Activated naive CD4-positive, alpha-beta T cell treated with anti-CD3 and anti-CD28 coated beads for 36 hours (primary cell): ENCODE measurements around the gene CHODL. TPM values are rescaled to one million over a fixed set of nuclear protein-coding genes. Genes with fewer than 3 reads are reported as not detected.

Experiments
- CTCF ChIA-PET: fragments of 350-600 bp; sonication (Branson Sonifier 250); formaldehyde crosslinking; loops from one replicate; lab custom pipeline; 2021; ENCODE audit warnings: antibody characterized with exemption; lab: Charles Lee
- DNase-seq: peaks from one replicate; pipeline ENCODE4 v3.0.0-alpha.2; 2020
- H3K27ac Mint-ChIP-seq: one replicate; pipeline ENCODE4 v1.8.0; 2021; ENCODE audit warnings: mild to moderate bottlenecking, mixed read lengths
- H3K27me3 Mint-ChIP-seq: one replicate; pipeline ENCODE4 v1.8.0; 2021; ENCODE audit warnings: low read depth, mixed read lengths
- H3K36me3 Mint-ChIP-seq: one replicate; pipeline ENCODE4 v1.8.0; 2021; ENCODE audit warnings: low read depth, mixed read lengths
- H3K4me1 Mint-ChIP-seq: one replicate; pipeline ENCODE4 v1.8.0; 2021; ENCODE audit warnings: low read depth, mixed read lengths
- H3K4me3 Mint-ChIP-seq: one replicate; pipeline ENCODE4 v1.8.0; 2021; ENCODE audit warnings: mild to moderate bottlenecking, moderate library complexity, mixed read lengths
- H3K9me3 Mint-ChIP-seq: one replicate; pipeline ENCODE4 v1.8.0; 2021; ENCODE audit warnings: mixed read lengths
- intact Hi-C: fragments of 100-400 bp; cut with micrococcal nuclease; formaldehyde crosslinking; loops from one replicate; pipeline ENCODE4 v1.15.1; 2023
- total RNA-seq, 2 experiments: library from RNA; stranded (reverse); gene quantifications; one replicate each; pipeline ENCODE4 v1.2.3, GENCODE V29; 2021

CHODL gene
- total RNA-seq, 2 experiments from 2014 or later, result not detected

DNA sequence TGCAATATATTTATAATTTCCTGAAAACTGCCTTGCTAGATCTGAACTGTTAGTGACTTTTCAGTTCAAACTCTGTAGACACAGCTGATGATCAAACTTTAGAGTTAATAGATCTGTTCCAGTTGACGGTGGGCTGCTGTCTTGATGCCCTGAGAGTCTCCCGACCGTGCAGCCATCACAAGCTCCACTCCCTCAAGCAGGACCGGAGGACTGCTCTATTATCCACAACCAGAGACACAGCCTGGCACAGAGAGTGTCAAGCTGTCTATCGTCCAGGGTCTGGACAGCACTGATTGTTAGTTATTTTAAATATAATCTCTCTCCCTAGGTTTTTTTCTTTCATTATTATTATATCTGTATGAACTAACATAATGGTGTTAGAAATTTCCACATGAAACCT lies 8.0 kb downstream of the CHODL start:
- Mint-ChIP-seq H3K9me3 (peaks cover 1% of the 10 kb centered on the region), H3K36me3 (no peaks in the 10 kb centered on the region), H3K27ac (no peak overlapping the region), H3K4me1 (no peaks in the 10 kb centered on the region), H3K27me3 (no peaks in the 10 kb centered on the region), H3K4me3 (no peak overlapping the region)
- CTCF ChIA-PET, result no interaction called here
- intact Hi-C loops, result no loop called here
- DNase-seq, result no peak

DNA sequence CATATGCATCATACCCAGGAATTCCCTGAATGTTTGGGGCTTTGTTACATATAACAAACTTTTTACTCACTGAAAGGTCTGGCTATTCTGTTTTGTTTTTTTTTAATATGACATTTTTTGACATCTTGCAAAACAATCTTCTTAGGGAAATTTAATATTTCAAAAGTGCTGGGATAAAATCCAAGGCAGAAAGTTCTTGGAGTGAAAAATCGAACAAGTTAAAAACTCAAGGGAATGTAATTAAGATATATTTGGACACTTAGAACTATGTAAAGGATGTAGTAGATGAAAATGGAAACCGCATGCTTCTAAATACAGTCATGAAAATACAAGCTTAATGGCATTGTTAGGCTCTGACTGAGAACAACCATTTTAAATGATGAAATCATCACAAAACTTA lies 8.6 kb downstream of the CHODL start:
- no peaks in the 10 kb centered on the region for H3K36me3 Mint-ChIP-seq
- H3K4me3 Mint-ChIP-seq, result no peak overlapping the region
- H3K9me3 Mint-ChIP-seq, result peaks cover 1% of the 10 kb centered on the region
- intact Hi-C loops, result no loop called here
- DNase-seq, result no peak
- H3K27me3 Mint-ChIP-seq, result no peaks in the 10 kb centered on the region
- CTCF ChIA-PET, result no interaction called here
- no peaks in the 10 kb centered on the region for H3K4me1 Mint-ChIP-seq
- H3K27ac Mint-ChIP-seq, result no peak overlapping the region

DNA sequence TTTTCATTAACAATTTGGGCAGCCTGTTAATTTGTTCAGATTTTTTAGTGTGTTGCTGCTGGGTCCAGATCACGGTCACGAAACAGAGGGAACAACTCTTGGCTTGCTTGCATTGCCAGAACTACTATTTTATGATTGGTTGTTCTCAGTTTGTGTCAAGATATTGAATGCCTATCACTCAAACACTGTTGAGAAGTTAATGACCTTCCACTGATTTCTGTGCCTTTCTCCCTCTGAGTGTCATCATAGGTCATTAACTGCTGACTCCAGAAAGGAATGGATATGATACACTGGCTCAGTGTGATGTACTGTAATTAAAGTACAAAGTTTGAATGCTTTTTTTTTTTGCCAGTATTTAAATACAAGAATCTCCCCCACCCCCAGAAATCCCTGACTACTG lies 9.2 kb downstream of the CHODL start:
- no peaks in the 10 kb centered on the region for H3K27me3 Mint-ChIP-seq
- no peak for DNase-seq
- CTCF ChIA-PET, result interaction anchor here (0.7 kb wide), 1 partner anchor 18 kb away, joined by 3 read pairs; no protein-coding TSS in a partner anchor
- no peak overlapping the region for H3K4me3 Mint-ChIP-seq
- H3K36me3 Mint-ChIP-seq, result no peaks in the 10 kb centered on the region
- H3K4me1 Mint-ChIP-seq, result no peaks in the 10 kb centered on the region
- peaks cover 1% of the 10 kb centered on the region for H3K9me3 Mint-ChIP-seq
- H3K27ac Mint-ChIP-seq, result no peak overlapping the region
- intact Hi-C loops, result no loop called here

DNA sequence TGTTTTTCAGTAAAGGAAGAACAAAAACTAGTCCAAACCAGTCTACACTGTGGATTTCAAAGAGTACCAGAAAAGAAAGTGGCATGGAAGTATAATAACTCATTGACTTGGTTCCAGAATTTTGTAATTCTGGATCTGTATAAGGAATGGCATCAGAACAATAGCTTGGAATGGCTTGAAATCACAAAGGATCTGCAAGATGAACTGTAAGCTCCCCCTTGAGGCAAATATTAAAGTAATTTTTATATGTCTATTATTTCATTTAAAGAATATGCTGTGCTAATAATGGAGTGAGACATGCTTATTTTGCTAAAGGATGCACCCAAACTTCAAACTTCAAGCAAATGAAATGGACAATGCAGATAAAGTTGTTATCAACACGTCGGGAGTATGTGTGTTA lies 21.3 kb downstream of the CHODL start:
- no peaks in the 10 kb centered on the region for H3K4me1 Mint-ChIP-seq
- intact Hi-C loops, result no loop called here
- no peaks in the 10 kb centered on the region for H3K36me3 Mint-ChIP-seq
- no peak for DNase-seq
- peaks cover 3% of the 10 kb centered on the region for H3K9me3 Mint-ChIP-seq
- H3K27ac Mint-ChIP-seq, result no peak overlapping the region
- CTCF ChIA-PET, result no interaction called here
- no peaks in the 10 kb centered on the region for H3K27me3 Mint-ChIP-seq
- no peak overlapping the region for H3K4me3 Mint-ChIP-seq

DNA sequence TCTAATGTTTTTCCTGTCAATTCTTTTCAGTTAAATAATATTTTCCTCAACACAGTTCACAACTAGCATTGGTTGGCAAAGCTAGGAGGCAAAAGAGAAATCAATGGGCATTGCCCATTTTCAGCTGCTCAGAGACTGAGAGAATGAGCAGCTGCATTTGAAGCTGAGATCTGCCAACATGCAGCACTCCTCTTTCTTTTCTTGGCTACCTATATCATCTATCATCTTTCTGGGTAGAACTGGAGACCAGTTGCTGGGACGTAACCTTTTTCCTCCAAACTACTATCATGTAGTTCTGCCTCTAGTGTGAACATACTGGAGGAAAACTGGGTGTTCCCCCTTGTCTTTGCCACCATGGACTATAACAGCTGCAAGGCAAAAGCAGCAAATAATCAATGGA lies 22.9 kb downstream of the CHODL start:
- Mint-ChIP-seq H3K9me3 (peaks cover 3% of the 10 kb centered on the region), H3K27me3 (no peaks in the 10 kb centered on the region), H3K4me1 (no peaks in the 10 kb centered on the region), H3K36me3 (no peaks in the 10 kb centered on the region), H3K27ac (no peak overlapping the region), H3K4me3 (no peak overlapping the region)
- intact Hi-C loops, result no loop called here
- no peak for DNase-seq
- CTCF ChIA-PET, result no interaction called here

DNA sequence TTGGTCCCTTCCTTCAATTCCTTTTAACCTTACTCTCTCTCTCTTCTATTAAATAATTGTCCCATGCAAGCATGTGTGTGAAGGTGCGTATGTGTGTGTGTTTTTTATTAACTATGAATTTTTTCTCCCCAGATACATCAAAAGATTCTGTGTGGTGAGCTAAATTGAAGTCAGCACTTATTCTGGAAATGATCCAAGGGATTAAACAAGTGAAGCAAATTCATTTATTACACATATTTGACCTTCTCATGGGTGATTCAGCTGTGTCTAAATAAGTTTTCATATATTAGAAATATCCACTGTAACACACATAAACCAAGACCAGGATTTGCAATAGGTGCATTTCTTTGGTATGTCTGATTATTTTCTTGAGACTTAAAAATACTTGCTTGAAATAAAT lies 24.3 kb downstream of the CHODL start:
- H3K9me3 Mint-ChIP-seq, result peaks cover 3% of the 10 kb centered on the region
- intact Hi-C loops, result no loop called here
- H3K27me3 Mint-ChIP-seq, result no peaks in the 10 kb centered on the region
- DNase-seq, result no peak
- H3K4me3 Mint-ChIP-seq, result no peak overlapping the region
- no peak overlapping the region for H3K27ac Mint-ChIP-seq
- H3K36me3 Mint-ChIP-seq, result no peaks in the 10 kb centered on the region
- no peaks in the 10 kb centered on the region for H3K4me1 Mint-ChIP-seq
- CTCF ChIA-PET, result interaction anchor here (0.8 kb wide), 1 partner anchor 65 kb away, joined by 3 read pairs; no protein-coding TSS in a partner anchor

DNA sequence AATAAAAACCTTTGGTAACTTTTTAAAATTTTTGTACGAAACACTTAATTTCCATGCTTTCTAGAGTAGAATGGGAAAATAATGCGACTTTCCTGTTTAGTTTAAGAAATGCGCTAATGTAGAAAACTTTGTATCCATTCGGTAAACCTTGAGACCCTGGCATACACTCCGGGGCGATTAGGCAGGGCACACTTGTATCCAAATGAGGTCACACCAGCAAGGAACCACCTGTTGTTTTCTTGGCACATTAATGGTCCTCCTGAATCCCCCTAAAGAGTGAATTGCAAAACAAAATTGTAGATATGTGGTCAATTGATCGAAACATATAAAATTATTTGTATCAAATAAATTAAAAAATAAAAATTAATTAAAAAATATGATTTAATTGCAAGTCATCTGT lies 25.2 kb downstream of the CHODL start:
- intact Hi-C loops, result no loop called here
- no peak for DNase-seq
- Mint-ChIP-seq H3K36me3 (no peaks in the 10 kb centered on the region), H3K4me3 (no peak overlapping the region), H3K9me3 (peaks cover 3% of the 10 kb centered on the region), H3K4me1 (no peaks in the 10 kb centered on the region), H3K27me3 (no peaks in the 10 kb centered on the region), H3K27ac (no peak overlapping the region)
- CTCF ChIA-PET, result no interaction called here

DNA sequence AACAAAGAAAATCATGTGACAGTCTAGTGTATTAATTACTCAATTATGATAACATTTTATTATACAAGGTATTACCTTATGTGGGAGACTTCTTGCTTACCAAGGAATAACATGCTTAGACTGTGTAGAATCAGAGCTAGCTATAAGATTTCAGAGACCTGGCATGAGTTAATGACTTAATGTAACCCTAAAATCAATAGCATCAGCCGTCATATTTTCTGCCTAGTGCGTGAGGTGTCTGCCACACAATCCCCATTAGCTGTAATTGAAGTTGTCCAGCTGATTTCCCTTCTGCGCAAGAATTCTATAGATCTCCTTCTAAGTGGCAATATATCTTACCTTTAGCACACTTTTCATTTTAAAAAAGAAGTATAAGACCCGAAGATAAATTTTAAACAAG lies 28.8 kb downstream of the CHODL start:
- Mint-ChIP-seq H3K4me1 (no peaks in the 10 kb centered on the region), H3K36me3 (no peaks in the 10 kb centered on the region), H3K27me3 (no peaks in the 10 kb centered on the region), H3K9me3 (peaks cover under 1% of the 10 kb centered on the region), H3K27ac (no peak overlapping the region), H3K4me3 (no peak overlapping the region)
- no peak for DNase-seq
- CTCF ChIA-PET, result no interaction called here
- intact Hi-C loops, result no loop called here

DNA sequence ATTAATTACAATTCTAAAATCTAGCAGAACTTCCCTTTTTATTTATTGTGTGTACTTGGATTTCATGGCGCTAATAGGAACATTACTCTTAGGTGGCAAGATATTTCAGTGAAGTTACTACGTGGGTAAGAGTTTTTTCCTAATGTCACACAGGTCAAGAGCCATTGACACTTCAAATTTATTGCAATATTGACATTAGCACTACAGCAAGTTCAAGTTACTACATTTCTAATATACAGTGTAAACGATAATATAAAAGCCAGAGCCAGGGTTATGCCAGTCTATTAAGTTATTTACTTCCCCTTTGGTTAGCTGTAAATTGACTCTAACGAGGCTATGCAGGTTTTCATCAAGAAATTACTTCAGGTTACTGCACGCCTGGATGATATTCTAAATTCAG lies 29.7 kb downstream of the CHODL start:
- Mint-ChIP-seq H3K36me3 (no peaks in the 10 kb centered on the region), H3K27ac (no peak overlapping the region), H3K4me1 (no peaks in the 10 kb centered on the region), H3K9me3 (no peaks in the 10 kb centered on the region), H3K27me3 (no peaks in the 10 kb centered on the region), H3K4me3 (no peak overlapping the region)
- intact Hi-C loops, result no loop called here
- no peak for DNase-seq
- CTCF ChIA-PET, result no interaction called here

DNA sequence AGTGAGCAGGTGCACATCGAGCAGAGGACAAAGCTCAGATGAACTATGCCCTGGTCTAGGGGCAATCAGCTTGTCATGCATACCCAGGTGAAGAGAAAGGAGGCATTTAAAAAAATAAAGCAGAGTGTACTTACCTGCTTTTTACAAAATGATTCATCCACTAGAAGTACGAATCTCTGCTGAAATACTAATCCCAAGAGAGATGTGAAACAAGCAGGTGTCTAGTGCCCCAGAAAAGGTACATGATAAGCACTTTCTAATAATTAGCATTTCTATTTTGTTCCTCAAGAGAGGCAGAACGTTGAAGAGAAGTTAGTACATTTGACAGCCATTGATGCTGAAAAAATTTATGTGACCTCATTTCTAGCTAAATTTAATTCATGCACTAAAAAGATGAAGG lies 31.1 kb downstream of the CHODL start:
- DNase-seq, result no peak
- Mint-ChIP-seq H3K36me3 (no peaks in the 10 kb centered on the region), H3K4me1 (no peaks in the 10 kb centered on the region), H3K4me3 (no peak overlapping the region), H3K9me3 (no peaks in the 10 kb centered on the region), H3K27ac (no peak overlapping the region), H3K27me3 (no peaks in the 10 kb centered on the region)
- intact Hi-C loops, result no loop called here
- CTCF ChIA-PET, result no interaction called here

DNA sequence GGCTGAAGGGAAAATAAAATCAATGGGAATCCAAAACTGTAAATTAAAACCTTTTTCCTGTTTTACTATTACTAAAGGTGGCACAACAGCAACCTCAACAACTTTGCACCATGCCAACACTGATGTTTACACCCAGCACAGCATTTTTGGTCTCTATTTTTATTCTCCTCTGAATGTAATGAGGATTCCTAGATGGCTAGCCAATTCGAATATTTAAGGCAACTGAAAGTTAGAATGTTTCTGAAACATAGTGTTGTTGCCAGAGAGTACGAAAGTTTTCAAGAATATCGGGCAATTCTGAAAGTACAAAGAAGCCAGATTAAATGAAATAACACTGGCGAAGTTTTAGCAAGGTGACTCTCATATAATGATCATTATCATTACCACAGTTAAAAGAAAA lies 40.7 kb downstream of the CHODL start:
- Mint-ChIP-seq H3K27me3 (no peaks in the 10 kb centered on the region), H3K4me3 (no peak overlapping the region), H3K36me3 (no peaks in the 10 kb centered on the region), H3K4me1 (no peaks in the 10 kb centered on the region), H3K9me3 (no peaks in the 10 kb centered on the region), H3K27ac (no peak overlapping the region)
- DNase-seq, result no peak
- CTCF ChIA-PET, result no interaction called here
- intact Hi-C loops, result no loop called here

DNA sequence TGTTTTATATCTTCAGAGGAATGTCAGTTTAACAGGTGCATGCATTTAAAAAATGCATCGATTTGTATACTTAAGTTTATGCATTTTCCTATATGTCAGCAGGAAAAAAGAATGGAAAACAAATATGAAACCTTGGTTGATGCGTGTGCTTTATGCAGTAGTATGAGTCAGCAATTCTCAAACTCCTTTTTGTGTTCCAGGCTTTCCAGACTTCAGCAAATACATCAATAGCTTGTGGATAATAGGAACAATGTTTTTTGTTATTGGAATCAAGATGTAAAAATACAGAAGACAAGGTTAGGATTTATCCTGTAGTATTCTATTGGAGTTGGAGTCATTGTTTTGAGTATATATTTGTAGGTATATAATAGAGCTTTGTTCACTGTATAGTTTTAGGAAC lies 45.2 kb downstream of the CHODL start:
- DNase-seq, result no peak
- no peaks in the 10 kb centered on the region for H3K9me3 Mint-ChIP-seq
- CTCF ChIA-PET, result no interaction called here
- no peak overlapping the region for H3K27ac Mint-ChIP-seq
- H3K27me3 Mint-ChIP-seq, result no peaks in the 10 kb centered on the region
- H3K4me3 Mint-ChIP-seq, result no peak overlapping the region
- intact Hi-C loops, result loop anchor here (10.0 kb wide), 1 partner anchor 205 kb away; no protein-coding TSS in a partner anchor
- no peaks in the 10 kb centered on the region for H3K36me3 Mint-ChIP-seq
- H3K4me1 Mint-ChIP-seq, result no peaks in the 10 kb centered on the region

DNA sequence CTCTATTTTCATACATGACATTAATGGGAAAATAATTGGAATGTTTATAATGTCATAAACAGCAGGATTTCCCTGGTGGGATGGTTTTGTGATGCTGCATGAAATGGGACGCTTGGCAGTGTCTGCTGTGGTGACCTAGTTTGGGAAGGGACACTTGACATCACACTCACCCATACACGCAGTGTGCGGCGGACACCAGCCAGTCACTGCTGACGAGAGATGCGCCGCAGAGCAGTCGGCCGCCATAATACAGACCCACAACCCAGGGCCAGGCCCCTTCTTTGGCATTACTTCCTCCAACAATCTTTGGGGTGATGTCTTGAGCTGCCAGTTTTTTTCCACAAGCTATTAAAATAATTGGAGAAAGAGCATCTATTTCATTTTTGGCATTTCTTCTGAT lies 49.5 kb downstream of the CHODL start:
- CTCF ChIA-PET, result no interaction called here
- DNase-seq, result no peak
- no peaks in the 10 kb centered on the region for H3K36me3 Mint-ChIP-seq
- H3K27ac Mint-ChIP-seq, result no peak overlapping the region
- H3K9me3 Mint-ChIP-seq, result no peaks in the 10 kb centered on the region
- intact Hi-C loops, result loop anchor here (10.0 kb wide), 1 partner anchor 201 kb away; no protein-coding TSS in a partner anchor
- H3K4me1 Mint-ChIP-seq, result no peaks in the 10 kb centered on the region
- no peak overlapping the region for H3K4me3 Mint-ChIP-seq
- no peaks in the 10 kb centered on the region for H3K27me3 Mint-ChIP-seq
